Measurements from ENCODE around the gene KIRREL3.

The KIRREL3 gene

GRCh38 chr11:126624506-126624905, 376.1 kb downstream of the KIRREL3 start:
- no peak for DNase-seq

GRCh38 chr11:126619516-126619915, 381.1 kb downstream of the KIRREL3 start:
- no peak for DNase-seq

GRCh38 chr11:126615845-126616244, 384.7 kb downstream of the KIRREL3 start:
- DNase-seq: no peak

GRCh38 chr11:126613272-126613671, 387.3 kb downstream of the KIRREL3 start:
- no peak for DNase-seq

- no peak for DNase-seq
Measured at GRCh38 chr11:126612671-126613070, 387.9 kb downstream of the KIRREL3 start.

GRCh38 chr11:126611438-126611837, 389.1 kb downstream of the KIRREL3 start:
- no peak for DNase-seq

GRCh38 chr11:126608658-126609057, 391.9 kb downstream of the KIRREL3 start:
- DNase-seq: no peak

GRCh38 chr11:126607776-126608541, 392.6 kb downstream of the KIRREL3 start:
- DNase-seq: no peak

GRCh38 chr11:126607374-126607773, 393.2 kb downstream of the KIRREL3 start:
- no peak for DNase-seq

GRCh38 chr11:126606484-126606883, 394.1 kb downstream of the KIRREL3 start:
- no peak for DNase-seq

GRCh38 chr11:126604461-126604860, 396.1 kb downstream of the KIRREL3 start:
- no peak for DNase-seq

- DNase-seq: no peak
Measured at GRCh38 chr11:126603486-126603885, 397.1 kb downstream of the KIRREL3 start.

GRCh38 chr11:126602993-126603392, 397.6 kb downstream of the KIRREL3 start:
- DNase-seq: no peak

- no peak for DNase-seq
Measured at GRCh38 chr11:126602349-126602940, 398.1 kb downstream of the KIRREL3 start.

- no peak for DNase-seq
Measured at GRCh38 chr11:126601550-126602215, 398.9 kb downstream of the KIRREL3 start.

- DNase-seq: no peak
Measured at GRCh38 chr11:126601136-126601535, 399.4 kb downstream of the KIRREL3 start.

- DNase-seq: no peak
Measured at GRCh38 chr11:126599217-126599897, 401.2 kb downstream of the KIRREL3 start.

- no peak for DNase-seq
Measured at GRCh38 chr11:126598344-126599216, 402.0 kb downstream of the KIRREL3 start.

- no peak for DNase-seq
Measured at GRCh38 chr11:126597041-126597440, 403.5 kb downstream of the KIRREL3 start.

GRCh38 chr11:126596474-126596873, 404.1 kb downstream of the KIRREL3 start:
- no peak for DNase-seq

GRCh38 chr11:126595560-126595959, 405.0 kb downstream of the KIRREL3 start:
- DNase-seq: no peak

- DNase-seq: no peak
Measured at GRCh38 chr11:126594921-126595367, 405.6 kb downstream of the KIRREL3 start.
